Measurements from ENCODE around the gene SOCS7.

SOCS7 gene

DNA sequence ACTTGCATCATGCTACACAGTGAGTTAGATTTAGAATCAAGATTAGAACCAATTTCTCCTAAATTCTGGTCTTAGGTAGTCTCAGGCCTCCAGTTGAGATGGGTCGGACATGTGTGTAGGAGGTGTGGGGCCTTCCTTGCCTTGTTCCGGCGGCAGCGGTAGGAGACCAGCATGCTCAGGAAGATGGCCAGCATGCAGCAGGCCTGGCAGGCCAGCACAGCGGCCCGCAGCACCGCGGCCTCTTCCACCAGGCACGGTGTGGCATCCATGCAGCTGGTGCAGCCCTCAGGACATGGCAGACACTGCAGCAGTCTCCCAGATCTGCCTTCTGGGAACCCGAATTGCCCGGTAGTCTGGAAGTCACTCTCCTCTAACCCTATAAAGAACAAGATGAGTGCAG is 14.8 kb upstream of the SOCS7 start:
- no peak for ATAC-seq

DNA sequence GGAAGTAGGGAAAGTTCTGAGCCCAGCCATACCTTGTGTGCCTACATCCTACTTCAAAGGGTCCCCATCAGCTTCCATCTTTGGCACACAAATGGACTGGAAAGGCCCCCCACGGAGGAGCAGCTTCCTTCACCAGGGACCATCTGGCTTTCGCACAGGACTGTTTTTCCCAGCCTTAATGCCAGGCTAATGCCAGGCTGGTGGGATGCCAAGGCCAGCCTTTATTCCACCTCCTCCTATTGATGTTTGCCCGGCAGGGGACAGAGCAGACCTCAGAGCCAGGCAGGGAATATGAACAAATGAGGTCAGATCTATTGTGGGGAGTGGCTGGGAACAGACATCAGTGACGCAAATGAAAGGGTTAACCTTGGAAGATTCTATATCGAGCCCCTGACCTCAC is 13.6 kb upstream of the SOCS7 start:
- ATAC-seq, result no peak

DNA sequence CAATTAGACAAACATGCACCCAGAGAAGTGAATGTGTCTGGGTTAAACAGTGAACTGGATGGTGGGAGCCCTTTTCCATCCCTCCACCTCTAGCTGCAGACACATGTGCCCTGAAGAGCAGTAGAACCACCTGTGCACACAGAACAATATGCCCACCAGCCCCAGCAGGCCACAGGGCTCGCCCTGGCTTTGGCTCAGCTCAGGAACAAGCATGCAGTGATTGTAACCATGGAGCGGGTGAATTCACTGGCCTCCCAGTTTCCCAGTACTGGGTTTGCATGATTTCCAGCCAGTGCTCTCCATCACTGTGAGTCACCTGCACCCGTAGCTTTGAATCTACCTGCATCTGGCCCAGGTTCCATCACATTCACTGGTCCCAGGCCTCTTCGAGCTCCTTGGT is 13.1 kb upstream of the SOCS7 start:
- ATAC-seq, result no peak

DNA sequence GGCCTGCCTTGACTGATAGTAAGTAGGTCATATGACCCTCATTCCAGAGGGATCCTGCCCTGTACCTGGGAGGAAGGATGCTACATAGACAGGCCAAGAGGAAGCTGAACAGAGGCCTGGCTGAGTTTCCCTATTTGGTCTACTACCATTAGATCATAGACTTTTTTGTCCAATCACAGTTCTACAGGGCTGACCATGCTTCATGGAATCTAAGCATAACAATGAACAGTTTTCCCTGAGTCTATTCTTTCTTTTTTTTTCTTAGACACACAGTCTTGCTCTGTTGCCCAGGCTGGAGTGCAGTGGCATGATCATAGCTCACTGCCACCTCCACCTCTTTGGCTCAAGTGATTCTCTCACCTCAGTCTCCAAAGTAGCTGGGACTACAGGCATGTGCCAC is 11.8 kb upstream of the SOCS7 start:
- ATAC-seq, result no peak

DNA sequence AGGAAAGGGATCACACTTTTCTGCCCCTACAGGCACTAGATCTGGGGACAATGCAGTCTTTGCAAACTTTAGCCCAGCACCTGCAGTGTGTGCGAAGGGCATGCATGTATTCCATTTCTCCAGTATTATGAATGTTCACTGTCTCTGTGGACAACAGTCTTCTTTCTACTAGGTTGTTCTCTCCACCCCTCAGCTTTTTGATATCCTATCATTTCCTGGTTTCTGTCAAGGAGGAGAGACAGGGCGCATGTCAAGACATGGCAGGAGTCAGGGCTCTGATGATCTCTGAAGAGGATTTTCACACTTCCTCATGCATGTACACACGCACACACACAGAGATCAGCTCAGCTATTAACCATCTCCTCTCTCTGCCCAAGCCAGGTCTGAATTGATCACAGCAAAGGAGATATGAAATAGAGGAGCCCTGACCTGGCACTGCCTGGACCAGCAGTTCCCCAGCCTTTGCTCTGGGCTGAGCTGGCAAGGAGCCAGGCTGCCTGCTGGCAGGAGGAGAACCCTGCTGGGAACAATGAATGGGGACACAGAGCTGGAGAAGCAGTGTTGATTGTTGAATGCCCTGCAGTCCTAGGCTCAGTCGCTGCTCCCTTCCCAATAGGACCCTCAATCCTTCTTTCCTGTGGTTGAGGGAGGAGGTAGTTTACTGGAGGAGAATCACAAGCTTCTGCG is 10.5 kb upstream of the SOCS7 start:
- ATAC-seq, result no peak

DNA sequence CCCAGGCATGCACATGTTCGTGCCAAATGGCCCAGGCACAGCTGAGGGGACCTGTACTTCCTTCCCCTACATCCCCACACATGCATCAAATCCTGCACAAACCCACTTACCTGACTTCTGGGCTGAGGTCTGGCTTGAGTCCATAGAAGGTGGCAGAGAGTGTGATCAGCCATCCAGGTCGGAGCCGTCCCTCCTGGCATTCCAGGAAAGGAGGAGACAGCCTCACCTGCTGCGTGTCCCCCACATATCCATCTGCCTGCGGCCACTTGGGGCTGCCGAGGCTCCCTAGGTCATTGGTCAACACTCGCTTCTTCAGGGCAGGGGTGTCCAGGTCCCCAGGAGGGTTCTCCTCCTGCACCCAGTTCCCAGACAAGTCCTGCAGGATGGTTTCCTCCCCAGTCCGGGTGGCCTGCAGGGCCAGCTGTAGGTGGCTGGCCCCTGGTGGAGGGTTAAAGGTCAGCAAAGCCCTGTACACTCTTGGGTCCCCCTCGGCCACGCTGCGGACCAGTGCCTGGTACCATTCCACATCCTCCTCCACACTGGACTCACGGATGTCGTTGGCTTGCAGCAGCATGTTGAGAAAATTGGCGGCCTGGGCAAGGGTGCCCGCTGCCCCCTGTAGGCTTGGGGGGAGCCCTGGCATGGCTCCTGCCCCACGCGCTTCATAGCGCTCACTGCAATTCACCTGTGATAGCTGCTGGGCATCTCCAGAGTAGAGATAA is 8.6 kb upstream of the SOCS7 start:
- no peak for ATAC-seq

DNA sequence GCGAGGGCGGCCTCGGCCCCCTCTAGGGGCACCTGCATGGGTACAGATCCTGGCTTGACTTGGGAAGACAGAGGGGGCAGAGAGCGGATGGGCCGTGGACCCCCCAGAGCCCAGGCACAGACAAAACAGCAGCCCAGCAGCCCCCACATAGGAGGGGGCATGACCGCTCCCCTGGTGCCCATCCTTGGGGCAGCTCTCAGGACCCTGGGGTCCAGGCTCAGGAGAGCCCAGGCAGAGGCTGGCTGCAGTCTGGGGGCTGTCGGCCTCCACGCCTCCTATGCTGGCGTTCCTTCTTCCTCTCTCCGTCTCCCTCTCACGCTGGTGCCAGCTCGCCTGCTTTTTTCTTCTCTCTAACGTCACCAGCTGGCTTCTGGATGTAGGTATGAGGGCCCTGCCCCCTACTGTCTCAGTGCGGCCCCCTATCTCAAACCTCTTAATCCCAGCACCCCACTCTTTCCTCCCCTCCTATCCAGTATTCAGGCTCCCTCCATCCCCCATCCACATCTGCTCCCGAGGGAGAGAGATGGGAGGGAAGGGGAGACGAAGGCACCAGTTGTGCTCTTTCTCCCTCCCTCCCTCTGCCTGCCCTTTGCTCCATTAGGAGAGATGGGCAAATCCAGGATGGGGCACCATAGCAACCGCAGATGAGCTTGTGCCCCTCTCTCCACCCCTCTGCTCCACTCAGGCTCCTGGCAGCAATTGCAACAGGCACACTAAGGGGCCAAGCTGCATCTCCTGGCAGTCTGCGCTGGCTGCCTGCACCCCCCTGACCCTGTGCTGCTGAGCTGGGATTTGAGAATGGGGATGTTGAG is 7.8 kb upstream of the SOCS7 start, which contains the start of gene GPR179:
Gene GPR179 (minus strand): TSS at position 349 of the 812 bp plus-strand sequence. CDS start 167 bp downstream, at position 182.
- ATAC-seq, result no peak

DNA sequence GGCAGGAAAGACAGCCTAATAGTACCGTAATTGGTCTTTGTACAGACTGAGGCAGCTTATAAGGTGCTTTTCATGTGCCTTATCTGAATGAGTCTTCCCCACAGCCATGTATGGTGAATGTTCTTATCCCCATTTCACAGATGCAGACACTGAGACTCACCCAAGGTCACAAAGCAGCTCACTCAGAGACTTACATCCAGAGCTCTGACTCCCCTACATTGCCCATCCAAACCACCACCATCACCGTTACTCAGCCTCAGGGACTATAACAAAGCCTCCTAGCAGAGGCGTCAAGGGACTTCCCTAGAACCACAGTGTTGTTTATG is 7.3 kb upstream of the SOCS7 start:
- ATAC-seq, result no peak

DNA sequence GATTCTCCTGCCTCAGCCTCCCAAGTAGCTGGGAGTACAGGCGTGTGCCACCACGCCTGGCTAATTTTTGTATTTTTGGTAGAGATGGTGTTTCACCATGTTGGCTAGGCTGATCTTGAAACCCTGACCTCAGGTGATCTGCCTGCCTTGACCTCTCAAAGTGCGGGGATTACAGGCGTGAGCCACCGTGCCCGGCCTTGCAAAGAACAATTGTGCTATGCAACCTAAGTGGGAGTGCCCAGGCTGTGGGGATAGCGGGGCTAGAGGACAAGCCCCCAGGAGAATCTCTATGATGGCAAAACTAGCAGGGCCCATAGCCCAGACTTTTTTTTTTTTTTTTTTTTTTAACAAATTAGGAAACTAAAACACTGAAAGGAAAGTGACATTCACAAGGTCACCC is 5.9 kb upstream of the SOCS7 start:
- ATAC-seq, result no peak

DNA sequence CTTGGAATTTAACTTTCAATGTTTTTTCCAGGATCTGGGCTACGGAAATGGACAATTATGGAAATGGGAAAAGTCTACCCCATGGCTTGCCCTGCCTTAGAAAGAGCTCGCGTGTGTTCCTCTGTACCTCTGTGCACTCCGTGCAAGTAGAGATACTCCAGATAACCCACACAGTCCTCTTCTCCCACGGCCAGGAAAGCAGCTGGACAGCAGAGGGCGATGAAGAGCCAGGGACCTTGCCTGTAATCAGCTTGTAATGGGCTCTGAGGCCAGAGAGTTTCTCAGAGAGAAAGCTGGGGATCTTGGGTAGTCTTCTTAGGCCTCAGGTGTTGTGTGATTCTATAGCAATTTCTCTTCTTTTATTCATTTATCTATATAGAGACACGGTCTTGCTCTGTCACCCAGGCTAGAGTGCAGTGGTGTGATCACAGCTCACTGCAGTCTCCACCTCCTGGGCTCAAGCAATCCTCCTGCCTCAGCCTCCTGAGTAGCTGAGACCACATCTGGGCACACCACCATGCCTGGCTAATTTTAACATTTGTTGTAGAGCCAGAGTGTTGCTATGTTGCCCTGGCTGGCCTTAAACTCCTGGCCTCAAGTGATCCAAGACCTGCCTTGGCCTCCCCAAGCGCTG is 2.4 kb upstream of the SOCS7 start:
- peak; percentile 51 to 52 for ATAC-seq

DNA sequence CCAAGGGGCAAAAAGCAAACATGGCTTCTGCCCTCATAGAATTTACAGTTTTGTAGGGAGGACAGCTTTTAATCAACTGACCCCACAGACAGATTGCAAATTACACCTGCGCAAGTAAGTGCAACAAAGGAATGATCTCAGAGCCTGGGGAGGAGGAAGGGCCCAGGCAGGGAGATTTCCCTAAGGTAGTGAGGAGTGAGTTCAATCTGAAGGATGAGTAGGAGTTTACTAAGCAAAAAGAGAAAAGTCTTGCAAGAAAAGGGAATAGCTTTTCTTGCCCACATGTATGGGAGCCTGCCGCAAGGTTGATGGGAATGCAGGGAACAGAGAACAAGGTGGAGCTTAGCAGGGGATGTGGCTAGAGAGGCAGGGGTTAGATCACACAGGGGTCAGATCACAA is 1.6 kb upstream of the SOCS7 start:
- ATAC-seq, result no peak

DNA sequence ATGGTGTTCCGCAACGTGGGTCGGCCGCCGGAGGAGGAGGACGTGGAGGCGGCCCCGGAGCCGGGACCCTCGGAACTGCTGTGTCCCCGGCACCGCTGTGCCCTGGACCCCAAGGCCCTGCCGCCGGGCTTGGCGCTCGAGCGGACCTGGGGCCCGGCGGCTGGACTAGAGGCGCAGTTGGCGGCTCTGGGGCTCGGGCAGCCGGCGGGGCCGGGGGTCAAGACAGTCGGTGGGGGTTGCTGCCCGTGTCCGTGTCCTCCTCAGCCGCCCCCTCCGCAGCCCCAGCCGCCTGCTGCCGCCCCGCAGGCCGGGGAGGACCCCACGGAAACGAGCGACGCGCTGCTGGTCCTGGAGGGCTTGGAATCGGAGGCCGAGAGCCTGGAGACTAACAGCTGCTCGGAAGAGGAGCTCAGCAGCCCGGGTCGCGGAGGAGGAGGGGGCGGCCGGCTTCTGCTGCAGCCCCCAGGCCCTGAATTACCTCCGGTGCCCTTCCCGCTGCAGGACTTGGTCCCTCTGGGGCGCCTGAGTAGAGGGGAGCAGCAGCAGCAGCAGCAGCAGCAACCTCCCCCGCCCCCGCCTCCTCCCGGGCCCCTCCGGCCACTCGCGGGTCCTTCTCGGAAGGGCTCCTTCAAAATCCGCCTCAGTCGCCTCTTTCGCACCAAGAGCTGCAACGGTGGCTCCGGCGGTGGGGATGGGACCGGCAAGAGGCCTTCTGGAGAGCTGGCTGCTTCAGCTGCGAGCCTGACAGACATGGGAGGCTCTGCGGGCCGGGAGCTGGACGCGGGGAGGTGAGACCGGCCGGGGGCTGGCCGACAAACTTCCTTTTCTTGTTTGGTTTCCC is 821 bp downstream of the SOCS7 start:
- peak in 1 of 2 donors; percentile 8 for ATAC-seq

DNA sequence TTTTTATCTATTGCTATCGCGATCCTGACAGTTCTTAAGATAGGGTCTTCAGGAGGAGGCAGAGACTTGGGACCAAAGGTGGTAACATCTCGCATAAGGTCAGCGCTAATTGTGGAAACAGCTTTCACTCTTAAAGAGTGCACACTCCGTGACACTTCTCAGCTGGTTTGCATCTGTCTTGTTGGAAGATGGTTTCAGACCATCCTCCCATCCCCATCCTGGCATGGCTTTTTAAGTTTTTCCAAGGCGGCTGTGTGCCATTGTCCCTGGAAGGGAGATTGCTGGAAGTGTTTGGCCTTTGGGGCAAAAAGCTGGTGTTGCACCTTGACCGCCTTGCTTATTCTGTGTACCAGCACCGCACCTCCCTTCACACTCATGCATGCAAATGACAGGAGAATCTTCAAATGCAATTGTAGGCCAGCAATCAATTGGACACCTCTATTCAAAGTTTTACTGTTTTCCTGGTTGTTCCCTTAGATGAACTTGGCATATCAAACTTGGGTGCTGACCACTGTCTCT is 1.5 kb downstream of the SOCS7 start:
- no peak for ATAC-seq

DNA sequence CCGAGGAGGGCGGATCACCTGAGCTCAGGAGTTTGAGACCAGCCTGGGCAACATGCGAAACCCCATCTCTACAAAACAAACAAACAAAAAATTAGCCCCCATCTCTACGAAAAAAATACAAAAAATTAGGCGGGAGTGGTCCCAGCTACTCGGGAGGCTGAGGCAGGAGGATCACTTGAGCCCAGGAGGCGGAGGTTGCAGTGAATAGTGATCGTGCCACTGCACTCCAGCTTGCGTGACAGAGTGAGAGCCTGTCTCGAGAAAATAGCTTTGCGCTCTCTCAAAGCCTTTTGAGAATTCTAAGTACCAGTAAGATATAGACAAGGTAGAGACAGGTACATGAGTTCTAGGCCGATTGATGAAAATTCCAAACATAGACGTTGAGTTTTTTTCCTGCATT is 2.0 kb downstream of the SOCS7 start:
- ATAC-seq, result no peak

DNA sequence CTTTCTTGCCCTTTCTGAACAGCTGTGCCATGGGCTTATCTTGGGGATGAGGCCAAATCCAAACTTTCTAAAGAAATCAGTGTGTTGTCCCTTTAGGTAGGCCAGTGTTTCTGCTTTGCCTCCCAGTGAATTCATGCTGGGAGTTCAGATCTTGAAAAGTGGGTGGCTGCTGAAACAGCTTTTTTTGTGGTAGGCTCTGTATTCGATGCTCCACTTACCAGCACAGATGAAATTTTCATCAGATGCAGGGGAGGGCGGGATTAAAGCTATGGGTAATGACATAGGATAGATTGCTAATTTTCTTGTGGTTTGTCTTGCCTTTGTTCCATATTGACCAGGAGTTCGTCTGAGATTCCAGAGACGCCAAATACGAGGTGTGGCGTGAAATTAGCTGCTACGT is 2.8 kb downstream of the SOCS7 start:
- ATAC-seq, result no peak

DNA sequence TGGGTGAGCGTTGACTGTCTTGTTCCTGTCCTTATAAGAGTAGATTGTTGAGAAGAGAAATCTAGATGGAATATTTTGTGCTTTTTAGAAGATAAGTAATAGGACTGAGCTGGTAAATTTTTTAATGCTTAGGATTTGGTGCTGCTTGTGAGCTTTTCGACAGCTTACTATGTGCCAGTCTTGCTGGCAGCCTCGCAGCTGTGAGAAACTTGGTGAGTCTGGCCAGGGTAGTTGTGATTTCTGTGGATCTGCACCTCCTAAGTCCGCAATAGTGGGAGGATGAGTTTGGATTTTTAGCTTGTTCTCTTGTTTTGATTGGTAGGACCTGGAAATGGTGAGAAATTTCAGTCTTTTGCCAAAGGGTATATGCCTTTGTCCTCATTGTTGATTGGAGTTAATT is 3.6 kb downstream of the SOCS7 start:
- no peak for ATAC-seq

DNA sequence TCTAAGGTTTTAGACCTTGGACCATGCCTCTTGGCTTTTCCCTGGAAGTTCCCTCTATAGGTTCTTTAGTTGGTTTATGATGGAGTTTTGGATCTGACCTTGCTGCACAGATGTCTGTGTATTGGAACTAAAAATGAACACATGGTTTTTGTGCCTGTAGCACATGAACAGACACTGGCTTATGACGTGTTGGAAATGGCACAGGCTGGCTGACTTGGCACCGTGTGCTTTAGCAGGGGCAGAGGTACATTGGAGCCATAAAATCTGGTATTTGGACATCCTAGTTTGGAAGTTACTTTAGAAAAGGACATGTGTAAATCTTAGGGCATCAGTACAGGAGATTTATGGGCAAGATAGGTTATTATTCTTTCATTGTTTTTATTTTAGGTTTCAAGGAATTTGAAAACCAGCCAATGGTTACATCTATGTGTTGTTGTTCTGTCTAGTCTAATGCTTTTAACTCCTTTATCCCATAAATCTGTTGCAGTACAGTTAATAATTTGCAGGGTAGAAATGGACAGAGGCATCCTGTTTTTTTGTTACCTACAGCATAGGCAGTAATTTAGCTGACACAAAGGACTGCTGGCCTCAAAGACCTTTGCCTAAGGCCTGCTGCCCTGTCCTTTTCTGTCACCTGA is 6.0 kb downstream of the SOCS7 start:
- no peak for ATAC-seq

DNA sequence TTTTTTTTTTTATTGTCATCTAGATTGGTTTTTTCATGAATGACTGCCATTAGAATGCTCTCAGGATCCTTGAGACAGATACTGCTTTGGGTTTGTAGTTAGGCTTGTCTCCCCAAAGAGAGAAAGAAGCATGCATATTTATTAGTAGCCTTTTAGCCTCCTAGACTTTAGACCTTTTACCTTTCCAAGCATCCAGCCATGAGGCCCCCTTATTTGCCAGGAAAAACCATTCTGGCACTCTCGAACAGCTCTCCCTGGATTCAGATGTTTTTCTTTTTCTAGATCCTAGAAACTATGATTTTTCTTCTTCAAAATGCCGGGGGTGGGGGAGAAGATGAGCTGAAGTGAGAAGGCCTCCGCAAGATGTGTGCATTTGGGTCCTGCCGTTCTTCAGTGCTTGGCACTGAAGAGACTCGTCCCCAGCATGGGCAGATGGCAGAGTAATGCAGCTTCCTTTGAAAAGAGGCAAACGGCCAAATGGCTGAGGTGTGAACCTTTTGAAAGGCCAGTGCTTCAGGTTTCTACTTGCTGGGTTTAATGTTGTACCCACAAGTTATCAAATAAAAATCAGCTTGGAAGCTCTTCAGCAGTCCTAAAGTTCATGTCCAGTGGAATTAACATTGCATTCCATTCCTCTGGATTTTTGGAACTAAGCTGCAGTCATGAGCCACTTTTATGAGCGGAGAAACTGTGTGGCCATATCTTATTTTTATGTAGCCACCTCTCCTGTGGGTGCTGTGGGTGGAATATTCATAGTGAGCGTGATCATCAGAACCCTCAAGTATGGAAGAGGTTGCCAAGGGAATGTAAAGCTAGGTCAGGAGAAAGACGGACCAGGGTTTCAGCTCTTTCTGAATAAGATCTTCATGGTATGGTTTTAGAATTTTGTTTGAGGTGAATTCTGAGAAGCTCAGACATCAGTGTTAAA is 7.2 kb downstream of the SOCS7 start:
- ATAC-seq, result no peak

DNA sequence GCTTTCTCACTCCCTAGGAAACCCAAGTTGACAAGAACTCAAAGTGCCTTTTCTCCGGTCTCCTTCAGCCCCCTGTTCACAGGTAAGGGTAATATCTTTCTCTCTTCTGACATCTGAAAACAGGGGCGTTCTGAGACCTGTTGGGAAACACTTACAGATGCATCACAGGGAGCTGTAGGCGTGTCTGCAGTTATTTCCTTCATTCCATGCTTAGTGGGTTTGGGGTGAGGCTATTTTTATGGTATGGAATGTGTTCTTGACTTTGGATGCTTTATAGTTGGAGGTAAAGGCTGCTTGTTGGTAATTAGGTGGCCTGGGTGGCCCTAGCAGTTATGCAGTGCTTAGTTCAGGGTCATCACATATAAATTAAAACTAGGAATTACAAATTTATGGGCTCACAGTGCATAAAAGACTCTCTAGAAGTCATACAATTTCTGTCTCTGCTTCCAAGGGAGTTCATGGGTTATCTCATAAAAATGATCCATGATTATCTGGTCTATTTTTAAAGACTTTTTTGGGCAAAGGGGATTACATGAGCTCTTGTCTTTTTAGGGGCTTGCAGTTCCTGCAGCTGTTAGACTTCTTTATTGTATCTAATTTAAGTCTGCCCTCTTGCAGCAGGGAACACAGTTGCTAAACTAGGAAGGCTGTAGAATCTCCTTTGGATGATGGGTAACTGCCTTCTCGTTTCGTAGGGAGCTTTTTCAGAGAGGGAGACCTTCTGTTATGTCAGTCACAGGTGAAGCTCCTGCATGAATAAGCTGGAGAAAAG is 10.2 kb downstream of the SOCS7 start:
- ATAC-seq, result no peak

DNA sequence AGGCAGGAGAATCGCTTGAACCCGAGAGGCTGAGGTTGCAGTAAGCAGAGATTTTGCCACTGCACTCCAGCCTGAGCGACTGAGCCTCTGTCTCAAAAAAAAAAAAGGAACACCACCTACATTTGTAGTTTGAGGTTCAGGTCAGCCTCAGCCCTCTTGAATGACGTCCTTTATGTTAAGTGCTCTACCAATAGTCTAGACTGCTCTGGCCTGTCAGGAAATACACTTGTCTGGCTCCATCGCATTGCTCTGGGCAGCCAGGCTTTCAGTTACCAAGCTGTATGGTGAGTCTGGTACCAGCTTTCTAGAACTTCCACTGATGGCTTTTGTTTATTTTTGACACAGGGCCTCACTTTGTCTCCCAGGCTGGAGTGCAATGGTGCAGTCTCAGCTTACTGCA is 11.4 kb downstream of the SOCS7 start:
- ATAC-seq, result no peak

Measured in activated CD4-positive, CD25-positive, alpha-beta regulatory T cell treated with anti-CD3 and anti-CD28 coated beads, Interleukin-2, amount 50 U/mL, for 24 hours (primary cell).